HT1080 (cell line): ENCODE results near the gene PHOSPHO2. TPM values are rescaled to one million over a fixed set of nuclear protein-coding genes. Genes with fewer than 3 reads are reported as not detected.

ENCODE experiments used
- small RNA-seq: library from RNA; depleted of rRNA; stranded (forward); fragments of <200 nt; gene quantifications from one replicate; pipeline ENCODE3, GENCODE V24; 2014
- total RNA-seq: library from RNA; depleted of rRNA; stranded (reverse); fragments of >200 nt; shearing (Covaris generic); gene quantifications from 2 replicates; pipeline ENCODE4 v1.2.3, GENCODE V29; 2014; rRNA removed

PHOSPHO2 gene
- total RNA-seq, 1 experiment from 2014 or later = 5.8 TPM

Small RNA genes within 50 kb of the gene (small RNA-seq; reads per million reads assigned to genes)
- gene RF00432 = not detected

Other genes starting within 250 kb of the PHOSPHO2 start
- gene BBS5, start 215.0 kb upstream of the PHOSPHO2 start, total RNA-seq = 1.9 and 2.0 TPM in 2 replicates
- gene KLHL41, start 184.8 kb upstream of the PHOSPHO2 start, total RNA-seq = not detected in 2 replicates
- 18.4 and 19.2 TPM in 2 replicates for gene FASTKD1, start 120.6 kb upstream of the PHOSPHO2 start, total RNA-seq
- gene PPIG, start 110.1 kb upstream of the PHOSPHO2 start, total RNA-seq = 18.2 and 24.0 TPM in 2 replicates
- gene CFAP210, start 64 bp upstream of the PHOSPHO2 start, total RNA-seq = not detected in 2 replicates
- 23.6 and 28.1 TPM in 2 replicates for gene KLHL23, start 39.4 kb downstream of the PHOSPHO2 start, total RNA-seq
- gene SSB, start 104.4 kb downstream of the PHOSPHO2 start, total RNA-seq = 144 and 174 TPM in 2 replicates
- 91.0 and 110 TPM in 2 replicates for gene METTL5, start 130.4 kb downstream of the PHOSPHO2 start, total RNA-seq
- 11.3 and 14.0 TPM in 2 replicates for gene UBR3, start 133.0 kb downstream of the PHOSPHO2 start, total RNA-seq